ENCODE measurements around the gene DPH1. TPM values are rescaled to one million over a fixed set of nuclear protein-coding genes. Genes with fewer than 3 reads are reported as not detected.

The DPH1 gene
- total RNA-seq, 3 donors from 2014 or later (not counting 1 experiment from before 2014, with no cell fraction given) = 60.2 to 65.2 (median 63.2) TPM

- Histone ChIP-seq H3K36me3 (ENCODE audit: control insufficient read depth, insufficient read depth, low read length) (no peaks in the 10 kb centered on the region), H3K4me3 (ENCODE audit: low read length) (no peak overlapping the region), H3K27me3 (ENCODE audit: control insufficient read depth, insufficient read depth, low read length) (peaks cover 5% of the 10 kb centered on the region), H3K4me1 (ENCODE audit: control insufficient read depth, insufficient read depth, low read length) (peaks cover 54% of the 10 kb centered on the region), H3K9me3 (ENCODE audit: control insufficient read depth, insufficient read depth, low read length) (no peaks in the 10 kb centered on the region), H3K27ac (ENCODE audit: low read length) (no peak overlapping the region)
- peaks cover 11 to 26% of the 10 kb centered on the region in 2 donors for H3K4me1 Mint-ChIP-seq
- intact Hi-C loops (cut with micrococcal nuclease) = no loop called here
- ATAC-seq (no peak), DNase-seq (no peak)
- peaks cover 0 to 4% of the 10 kb centered on the region in 2 donors for H3K27me3 Mint-ChIP-seq (ENCODE audit: low read depth in 2 of 2)
- H3K36me3 Mint-ChIP-seq = no peaks in the 10 kb centered on the region
- H3K4me3 Mint-ChIP-seq = peak overlapping the region; percentile 81
- TF ChIP-seq CTCF (IDR thresholded peaks at IDR 0.05) = no peak
- H3K9me3 Mint-ChIP-seq = no peaks in the 10 kb centered on the region
- 54% methylated on average over 14 of the region's 14 CpGs for WGBS (ENCODE audit: insufficient coverage)
- peak overlapping the region; percentile 63 to 71 for H3K27ac Mint-ChIP-seq
Observed at GRCh38 chr17:2051933-2052559, 22.1 kb downstream of the DPH1 start.

GRCh38 chr17:2053380-2054261, 23.7 kb downstream of the DPH1 start:
- H3K27ac ChIP-seq (ENCODE audit: low read length) = peak overlapping the region; percentile 48
- H3K4me1 ChIP-seq (ENCODE audit: control insufficient read depth, insufficient read depth, low read length) = peaks cover 64% of the 10 kb centered on the region
- peak overlapping the region; percentile 86 for H3K4me3 Mint-ChIP-seq
- H3K9me3 Mint-ChIP-seq = no peaks in the 10 kb centered on the region
- no peaks in the 10 kb centered on the region for H3K36me3 ChIP-seq (ENCODE audit: control insufficient read depth, insufficient read depth, low read length)
- peak; percentile 38 to 49 (median 38) for ATAC-seq
- 3% methylated on average over 76 of the region's 84 CpGs for WGBS (ENCODE audit: insufficient coverage)
- H3K27me3 ChIP-seq (ENCODE audit: control insufficient read depth, insufficient read depth, low read length) = peaks cover 5% of the 10 kb centered on the region
- H3K27ac Mint-ChIP-seq = peak overlapping the region; percentile 56 to 84
- peaks cover 11 to 26% of the 10 kb centered on the region in 2 donors for H3K4me1 Mint-ChIP-seq
- peak overlapping the region; percentile 31 for H3K4me3 ChIP-seq (ENCODE audit: low read length)
- no peaks in the 10 kb centered on the region for H3K9me3 ChIP-seq (ENCODE audit: control insufficient read depth, insufficient read depth, low read length)
- peak; percentile 64 for TF ChIP-seq CTCF (IDR thresholded peaks at IDR 0.05)
- DNase-seq = peak; percentile 84 to 90
- no peaks in the 10 kb centered on the region for H3K27me3 Mint-ChIP-seq (ENCODE audit: low read depth in 2 of 2)
- H3K36me3 Mint-ChIP-seq = no peaks in the 10 kb centered on the region
- intact Hi-C loops (cut with micrococcal nuclease) = loop anchor here (1.0 kb wide), 3 partner anchors 191 to 300 kb away; no protein-coding TSS in a partner anchor

GRCh38 chr17:2054262-2054511, 24.2 kb downstream of the DPH1 start:
- Histone ChIP-seq H3K27ac (ENCODE audit: low read length) (peak overlapping the region; percentile 48), H3K4me3 (ENCODE audit: low read length) (peak overlapping the region; percentile 31), H3K9me3 (ENCODE audit: control insufficient read depth, insufficient read depth, low read length) (no peaks in the 10 kb centered on the region), H3K27me3 (ENCODE audit: control insufficient read depth, insufficient read depth, low read length) (peaks cover 5% of the 10 kb centered on the region), H3K4me1 (ENCODE audit: control insufficient read depth, insufficient read depth, low read length) (peaks cover 64% of the 10 kb centered on the region), H3K36me3 (ENCODE audit: control insufficient read depth, insufficient read depth, low read length) (no peaks in the 10 kb centered on the region)
- Mint-ChIP-seq H3K4me3 (peak overlapping the region; percentile 86), H3K36me3 (no peaks in the 10 kb centered on the region), H3K4me1 (peaks cover 11 to 26% of the 10 kb centered on the region in 2 donors), H3K27me3 (ENCODE audit: low read depth in 2 of 2) (no peaks in the 10 kb centered on the region), H3K27ac (peak overlapping the region; percentile 54 to 84), H3K9me3 (no peaks in the 10 kb centered on the region)
- no peak for ATAC-seq
- WGBS (ENCODE audit: insufficient coverage) = 1% methylated on average over 16 of the region's 16 CpGs
- no peak for TF ChIP-seq CTCF (IDR thresholded peaks at IDR 0.05)
- no peak for DNase-seq
- intact Hi-C loops (cut with micrococcal nuclease) = loop anchor here (1.0 kb wide), 3 partner anchors 190 to 299 kb away; no protein-coding TSS in a partner anchor

Measured in natural killer cell (primary cell).